Caco-2 (cell line): ENCODE results near the gene DOCK2. TPM values are rescaled to one million over a fixed set of nuclear protein-coding genes. Genes with fewer than 3 reads are reported as not detected.

Experiments
- BruUV-seq: library from RNA; stranded (reverse); fragments of 400-500 nt; replicated peaks from 2 replicates; lab custom pipeline; 2021; lab: Mats Ljungman, UMichigan
- CTCF ChIA-PET: fragments of 300-600 bp; sonication (Branson Sonifier 250); formaldehyde crosslinking; loops from one replicate; lab custom pipeline; 2022; ENCODE audit warnings: antibody characterized with exemption; lab: Charles Lee
- POLR2A ChIA-PET: fragments of 300-600 bp; sonication (Branson Sonifier 250); formaldehyde crosslinking; loops from one replicate; lab custom pipeline; 2022; ENCODE audit warnings: antibody characterized with exemption; lab: Charles Lee
- DNase-seq, 2 experiments: peaks; one replicate each; pipeline versions ENCODE4 v3.0.0 to v3.0.0-alpha.2; 2020 to 2022
- H3K27me3 ChIP-seq: replicated peaks from 2 replicates; pipeline ENCODE4 v1.6.0; 2011; ENCODE audit warnings: low read length; ENCODE audit not compliant: control insufficient read depth, insufficient read depth
- H3K36me3 ChIP-seq: 2 replicates; pipeline ENCODE4 v1.5.1; 2011; ENCODE audit warnings: low read length; ENCODE audit not compliant: control insufficient read depth, insufficient read depth
- H3K4me1 ChIP-seq: fragments of 250-450 bp; sonication (Bioruptor Pico); 2 replicates; pipeline ENCODE4 v1.5.1; 2020; ENCODE audit warnings: mild to moderate bottlenecking
- H3K4me3 ChIP-seq: 2 replicates; pipeline ENCODE4 v1.5.1; 2011; ENCODE audit warnings: low read depth, mild to moderate bottlenecking, control low read depth, low read length
- H3K9me3 ChIP-seq: fragments of 250-450 bp; sonication (Bioruptor Pico); 2 replicates; pipeline ENCODE4 v1.5.1; 2020; ENCODE audit warnings: mild to moderate bottlenecking, moderate library complexity
- H3K27ac Mint-ChIP-seq: one replicate; pipeline ENCODE4 v1.8.0; 2022; ENCODE audit warnings: mixed read lengths; ENCODE audit not compliant: unreplicated experiment
- H3K27me3 Mint-ChIP-seq: one replicate; pipeline ENCODE4 v1.8.0; 2022; ENCODE audit warnings: mixed read lengths; ENCODE audit not compliant: insufficient read depth, unreplicated experiment
- H3K36me3 Mint-ChIP-seq: one replicate; pipeline ENCODE4 v1.8.0; 2022; ENCODE audit warnings: mild to moderate bottlenecking, mixed read lengths; ENCODE audit not compliant: insufficient read depth, unreplicated experiment
- H3K4me1 Mint-ChIP-seq: one replicate; pipeline ENCODE4 v1.8.0; 2022; ENCODE audit warnings: low read depth, mixed read lengths; ENCODE audit not compliant: unreplicated experiment
- H3K4me3 Mint-ChIP-seq: one replicate; pipeline ENCODE4 v1.8.0; 2022; ENCODE audit warnings: mild to moderate bottlenecking, moderate library complexity, mixed read lengths; ENCODE audit not compliant: unreplicated experiment
- H3K9me3 Mint-ChIP-seq: one replicate; pipeline ENCODE4 v1.8.0; 2022; ENCODE audit warnings: mixed read lengths; ENCODE audit not compliant: unreplicated experiment
- CTCF ChIP-seq, 2 experiments: fragments of 200-600 bp in 1 of 2; IDR thresholded peaks; 1 replicate in 1 of 2; 2 replicates in 1 of 2; pipeline versions ENCODE4 v1.5.1 to v1.8.0; 2011 to 2022; ENCODE audit warnings: antibody characterized with exemption in 1 of 2, control low read depth in 1 of 2, inconsistent platforms in 1 of 2, low read depth in 1 of 2, low read length in 1 of 2, mild to moderate bottlenecking in 1 of 2, moderate library complexity in 1 of 2; ENCODE audit not compliant: insufficient read depth in 1 of 2, severe bottlenecking in 1 of 2, unreplicated experiment in 1 of 2
- intact Hi-C: fragments of 100-400 bp; cut with micrococcal nuclease; formaldehyde crosslinking; loops from one replicate; pipeline ENCODE4 v1.10.0; 2022; ENCODE audit not compliant: unreplicated experiment
- total RNA-seq: library from RNA; stranded (reverse); gene quantifications from 2 replicates; pipeline ENCODE4 v1.2.3, GENCODE V29; 2022

DOCK2 gene
- total RNA-seq, 1 experiment from 2014 or later, result 0.09 TPM

DNA sequence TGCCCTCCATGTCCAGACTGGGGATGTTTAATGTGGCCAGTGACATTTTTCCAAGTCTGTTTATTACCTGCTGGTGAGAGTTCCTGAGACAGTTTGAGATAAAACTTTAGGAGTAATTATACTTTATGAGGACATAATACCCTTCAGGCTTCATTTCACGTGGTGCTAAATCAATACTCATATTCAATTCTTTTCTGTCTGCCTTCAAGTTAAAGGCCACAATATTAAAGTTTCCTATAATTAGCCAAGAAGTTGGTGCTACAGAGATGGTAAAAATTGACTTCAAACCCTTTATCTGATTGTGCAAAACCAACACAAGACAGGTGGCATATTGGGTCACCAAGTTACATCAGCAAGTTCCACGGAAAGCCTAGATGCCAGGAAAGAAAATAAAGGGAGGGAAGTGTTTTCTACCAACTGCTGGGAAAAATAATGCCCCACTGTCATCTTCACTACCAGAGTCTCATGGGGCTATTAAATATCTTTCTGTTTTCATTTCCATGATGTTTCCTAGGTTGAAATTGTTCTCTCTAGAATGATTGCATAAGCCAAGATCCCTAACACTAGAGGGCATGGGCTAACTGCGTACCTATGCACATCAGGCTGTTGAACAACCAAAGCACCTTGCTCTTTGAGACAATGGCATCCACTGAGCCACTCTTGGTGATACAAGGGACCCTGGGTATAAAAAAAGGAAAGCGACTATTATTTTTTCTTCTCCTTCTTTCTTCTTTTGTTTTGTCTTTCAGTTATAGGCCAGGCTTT lies 274.6 kb downstream of the DOCK2 start:
- H3K4me3 Mint-ChIP-seq, result no peak overlapping the region
- Histone ChIP-seq H3K9me3 (no peaks in the 10 kb centered on the region), H3K36me3 (no peaks in the 10 kb centered on the region), H3K4me1 (no peaks in the 10 kb centered on the region; the same call in 1 of the 2 replicates), H3K27me3 (no peaks in the 10 kb centered on the region), H3K4me3 (no peak overlapping the region)
- no TSS peak for BruUV-seq
- TF ChIP-seq CTCF (IDR thresholded peaks at IDR 0.05; ENCODE audit: insufficient read depth in 1 of 2, low read depth in 1 of 2, low read length in 1 of 2, severe bottlenecking in 1 of 2, unreplicated experiment in 1 of 2), result peak in 1 of 2 experiments; percentile 7
- intact Hi-C loops, result no loop called here
- no peaks in the 10 kb centered on the region for H3K9me3 Mint-ChIP-seq
- H3K27ac Mint-ChIP-seq, result no peak overlapping the region
- ChIA-PET POLR2A (no interaction called here), CTCF (no interaction called here)
- no peaks in the 10 kb centered on the region for H3K4me1 Mint-ChIP-seq
- DNase-seq, result no peak
- H3K27me3 Mint-ChIP-seq, result peaks cover 6% of the 10 kb centered on the region
- H3K36me3 Mint-ChIP-seq, result no peaks in the 10 kb centered on the region

GRCh38 chr5:169913479-169913878 lies 276.4 kb downstream of the DOCK2 start:
- BruUV-seq, result no TSS peak
- intact Hi-C loops, result no loop called here
- POLR2A ChIA-PET, result no interaction called here
- Histone ChIP-seq H3K27me3 (no peaks in the 10 kb centered on the region), H3K4me3 (no peak overlapping the region), H3K4me1 (no peaks in the 10 kb centered on the region; the same call in 1 of the 2 replicates), H3K36me3 (no peaks in the 10 kb centered on the region), H3K9me3 (no peaks in the 10 kb centered on the region)
- Mint-ChIP-seq H3K27me3 (peaks cover 6% of the 10 kb centered on the region), H3K36me3 (no peaks in the 10 kb centered on the region), H3K4me1 (no peaks in the 10 kb centered on the region), H3K4me3 (no peak overlapping the region), H3K27ac (no peak overlapping the region), H3K9me3 (no peaks in the 10 kb centered on the region)
- TF ChIP-seq CTCF (IDR thresholded peaks at IDR 0.05; ENCODE audit: insufficient read depth in 1 of 2, low read depth in 1 of 2, low read length in 1 of 2, severe bottlenecking in 1 of 2, unreplicated experiment in 1 of 2), result no peak
- no peak for DNase-seq
- CTCF ChIA-PET, result interaction anchor here (1.2 kb wide), 1 partner anchor 67 kb away, joined by 4 read pairs; the partner anchor contains the start of gene INSYN2B

GRCh38 chr5:169914766-169915165 lies 277.7 kb downstream of the DOCK2 start:
- H3K4me3 Mint-ChIP-seq, result no peak overlapping the region
- H3K36me3 ChIP-seq, result no peaks in the 10 kb centered on the region
- H3K4me1 ChIP-seq, result no peaks in the 10 kb centered on the region; the same call in 1 of the 2 replicates
- H3K27me3 Mint-ChIP-seq, result peaks cover 6% of the 10 kb centered on the region
- H3K27ac Mint-ChIP-seq, result no peak overlapping the region
- ChIA-PET CTCF (no interaction called here), POLR2A (no interaction called here)
- TF ChIP-seq CTCF (IDR thresholded peaks at IDR 0.05; ENCODE audit: insufficient read depth in 1 of 2, low read depth in 1 of 2, low read length in 1 of 2, severe bottlenecking in 1 of 2, unreplicated experiment in 1 of 2), result no peak
- no peaks in the 10 kb centered on the region for H3K9me3 Mint-ChIP-seq
- H3K4me3 ChIP-seq, result no peak overlapping the region
- no peaks in the 10 kb centered on the region for H3K36me3 Mint-ChIP-seq
- no peaks in the 10 kb centered on the region for H3K9me3 ChIP-seq
- intact Hi-C loops, result loop anchor here (2.0 kb wide), 1 partner anchor 66 kb away; the partner anchor contains the start of gene INSYN2B
- no peaks in the 10 kb centered on the region for H3K27me3 ChIP-seq
- no peaks in the 10 kb centered on the region for H3K4me1 Mint-ChIP-seq
- no TSS peak for BruUV-seq
- DNase-seq, result no peak
